ENCODE results near the gene INTS2.

GRCh38 chr17:61907361-61907760 is 20.4 kb downstream of the INTS2 start:
- TF ChIP-seq CTCF (IDR thresholded peaks at IDR 0.05) (no peak), POLR2AphosphoS5 (IDR thresholded peaks at IDR 0.05) (no peak), POLR2A (IDR thresholded peaks at IDR 0.05) (no peak), EP300 (IDR thresholded peaks at IDR 0.05) (no peak)

Data from suprapubic skin (tissue), 4 donors.